Stomach smooth muscle (tissue), 2 donors: ENCODE data around the gene PDE4C.

Experiments used
- H3K27ac ChIP-seq: one replicate; pipeline ENCODE4 v1.7.0; 2013; ENCODE audit warnings: mild to moderate bottlenecking, low read length, inconsistent platforms
- H3K27me3 ChIP-seq, 2 donors: one replicate each; pipeline ENCODE4 v1.7.0; 2013; ENCODE audit warnings: low read length in 2 of 2; ENCODE audit not compliant: insufficient read depth in 2 of 2, control insufficient read depth in 1 of 2
- H3K36me3 ChIP-seq, 2 donors: one replicate each; pipeline ENCODE4 v1.7.0; 2013; ENCODE audit warnings: low read length in 2 of 2; ENCODE audit not compliant: control insufficient read depth in 2 of 2, insufficient read depth in 2 of 2
- H3K4me1 ChIP-seq: one replicate; pipeline ENCODE4 v1.7.0; 2013; ENCODE audit warnings: low read length; ENCODE audit not compliant: control insufficient read depth, insufficient read depth
- H3K4me3 ChIP-seq, 2 donors: one replicate each; pipeline ENCODE4 v1.7.0; 2013; ENCODE audit warnings: low read length in 2 of 2
- H3K9ac ChIP-seq, 2 donors: one replicate each; pipeline ENCODE4 v1.7.0; 2013; ENCODE audit warnings: low read length in 2 of 2, mild to moderate bottlenecking in 1 of 2
- H3K9me3 ChIP-seq, 2 donors: one replicate each; pipeline ENCODE4 v1.7.0; 2013; ENCODE audit warnings: low read length in 2 of 2; ENCODE audit not compliant: control insufficient read depth in 2 of 2
- donor health status: healthy.
- donor health status: Pancreatic carcinoma.

The PDE4C gene

DNA sequence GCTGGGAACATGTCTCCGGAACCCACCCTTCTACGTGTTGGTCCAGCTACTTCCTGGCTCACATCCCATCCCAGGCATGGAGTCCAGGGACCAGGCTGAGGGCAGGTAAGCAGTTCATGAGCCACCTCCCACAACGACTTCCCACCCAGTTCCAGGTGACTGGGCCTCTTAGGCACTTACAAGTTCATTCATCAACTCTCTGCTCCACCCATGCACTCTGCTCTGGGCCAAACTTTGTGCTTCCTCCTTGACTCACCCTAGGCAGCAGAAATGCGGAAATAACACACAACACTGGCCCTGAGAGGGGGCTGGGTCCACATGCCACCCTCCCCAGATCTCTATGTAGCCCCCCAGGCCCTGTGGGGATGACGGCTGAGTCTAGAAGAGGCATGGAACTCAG lies 27.5 kb upstream of the PDE4C start:
- Histone ChIP-seq H3K36me3 (peaks cover 0 to 2% of the 10 kb centered on the region in 2 donors), H3K4me3 (no peak overlapping the region), H3K9ac (no peak overlapping the region), H3K27ac (no peak overlapping the region), H3K4me1 (no peaks in the 10 kb centered on the region), H3K27me3 (peaks cover 7 to 10% of the 10 kb centered on the region in 2 donors), H3K9me3 (no peaks in the 10 kb centered on the region)

DNA sequence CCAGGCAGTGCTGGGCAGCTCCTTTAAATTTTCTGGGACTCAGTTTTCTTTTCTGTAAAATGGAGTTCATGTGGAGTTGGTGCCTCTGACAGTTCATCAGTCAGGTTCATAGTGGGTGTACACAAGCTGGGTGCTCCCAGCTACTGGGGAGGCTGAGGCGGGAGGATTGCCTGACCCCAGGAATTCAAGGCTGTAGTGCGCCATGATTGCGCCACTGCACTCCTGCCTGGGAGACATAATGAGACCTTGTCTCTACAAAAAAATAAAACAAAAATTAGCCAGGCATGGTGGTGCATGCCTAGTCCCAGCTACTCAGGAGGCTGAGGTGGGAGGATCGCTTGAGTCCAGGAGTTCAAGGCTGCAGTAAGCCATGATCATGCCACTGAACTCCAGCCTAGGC lies 26.9 kb upstream of the PDE4C start:
- no peaks in the 10 kb centered on the region for H3K9me3 ChIP-seq
- H3K4me3 ChIP-seq: no peak overlapping the region
- H3K27ac ChIP-seq: no peak overlapping the region
- H3K27me3 ChIP-seq: peaks cover 7 to 10% of the 10 kb centered on the region in 2 donors
- no peak overlapping the region for H3K9ac ChIP-seq
- no peaks in the 10 kb centered on the region for H3K4me1 ChIP-seq
- peaks cover 0 to 2% of the 10 kb centered on the region in 2 donors for H3K36me3 ChIP-seq

DNA sequence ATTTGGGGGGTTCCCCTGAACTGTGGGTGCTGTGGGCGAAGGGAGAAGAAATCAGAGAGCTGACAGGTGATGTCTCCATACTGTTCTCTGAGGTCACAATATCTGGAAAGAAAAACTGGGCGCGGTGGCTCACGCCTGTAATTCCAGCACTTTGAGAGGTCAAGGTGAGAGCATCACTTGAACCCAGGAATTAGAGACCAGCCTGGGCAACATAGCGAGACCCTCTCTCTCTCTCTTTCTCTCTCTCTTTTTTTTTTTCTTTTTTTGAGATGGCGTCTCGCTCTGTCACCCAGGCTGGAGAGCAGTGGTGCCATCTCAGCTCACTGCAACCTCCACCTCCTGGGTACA lies 26.1 kb upstream of the PDE4C start:
- Histone ChIP-seq H3K27ac (no peak overlapping the region), H3K4me1 (no peaks in the 10 kb centered on the region), H3K27me3 (peaks cover 7 to 10% of the 10 kb centered on the region in 2 donors), H3K36me3 (peaks cover 0 to 2% of the 10 kb centered on the region in 2 donors), H3K4me3 (no peak overlapping the region), H3K9ac (no peak overlapping the region), H3K9me3 (no peaks in the 10 kb centered on the region)

DNA sequence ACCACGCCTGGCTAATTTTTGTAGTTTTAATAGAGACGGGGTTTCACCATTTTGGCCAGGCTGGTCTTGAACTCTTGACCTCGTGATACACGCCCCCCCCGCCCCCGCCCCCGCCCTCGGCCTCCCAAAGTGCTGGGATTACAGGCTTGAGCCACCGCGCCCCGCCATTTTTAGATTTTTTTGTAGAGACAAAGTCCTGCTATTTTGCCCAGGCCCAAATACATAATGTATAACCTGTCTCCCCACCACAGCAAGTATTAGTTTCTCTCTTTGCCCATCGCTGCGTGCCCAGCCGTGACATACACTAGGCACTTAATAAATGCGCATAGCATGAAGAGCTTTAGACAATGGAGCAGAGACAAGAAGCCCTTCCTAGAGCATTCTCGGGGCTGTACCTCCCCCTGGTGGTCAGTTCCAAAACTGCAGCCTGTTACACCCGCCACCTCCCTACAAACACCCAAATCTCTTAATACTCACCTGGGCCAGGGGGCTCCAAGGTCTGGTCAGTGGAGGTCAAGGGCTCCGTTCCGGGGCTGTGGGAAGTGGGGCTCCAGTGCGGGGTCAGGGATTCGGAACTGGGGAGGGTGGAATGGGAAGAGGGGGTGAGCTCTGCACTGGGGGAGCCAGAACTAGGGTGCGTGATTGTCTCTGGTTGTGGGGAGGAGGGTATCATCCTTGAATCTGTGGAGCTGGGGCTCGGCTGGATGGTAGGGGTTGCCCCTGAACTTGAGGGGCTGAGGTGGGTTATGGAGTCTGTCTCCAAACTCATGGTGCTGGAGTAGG lies 25.5 kb upstream of the PDE4C start:
- no peak overlapping the region for H3K4me3 ChIP-seq
- no peaks in the 10 kb centered on the region for H3K9me3 ChIP-seq
- no peaks in the 10 kb centered on the region for H3K4me1 ChIP-seq
- H3K9ac ChIP-seq: no peak overlapping the region
- no peaks in the 10 kb centered on the region for H3K36me3 ChIP-seq
- H3K27ac ChIP-seq: no peak overlapping the region
- H3K27me3 ChIP-seq: peaks cover 7 to 10% of the 10 kb centered on the region in 2 donors

DNA sequence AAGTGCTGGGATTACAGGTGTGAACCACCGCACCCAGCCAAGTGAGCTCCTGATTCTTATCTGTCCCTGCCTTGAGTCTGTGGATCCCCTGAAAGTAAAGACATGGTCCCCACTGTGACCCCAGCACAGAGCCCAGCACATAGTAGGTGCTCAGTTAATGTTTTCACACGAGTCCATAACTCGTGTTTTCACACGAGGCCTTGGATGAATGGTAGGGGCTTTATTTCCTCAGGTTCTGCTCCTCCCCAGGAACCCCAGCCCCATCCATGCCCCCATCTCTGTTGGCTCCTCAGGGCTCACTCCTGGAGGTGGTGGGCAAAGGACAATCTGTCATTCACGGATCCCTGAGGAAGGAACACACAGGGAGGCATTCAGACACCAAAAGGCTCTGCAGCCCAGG lies 23.6 kb upstream of the PDE4C start:
- Histone ChIP-seq H3K4me1 (no peaks in the 10 kb centered on the region), H3K27ac (no peak overlapping the region), H3K9me3 (no peaks in the 10 kb centered on the region), H3K36me3 (no peaks in the 10 kb centered on the region), H3K27me3 (peaks cover 4 to 5% of the 10 kb centered on the region in 2 donors), H3K9ac (no peak overlapping the region), H3K4me3 (no peak overlapping the region)

DNA sequence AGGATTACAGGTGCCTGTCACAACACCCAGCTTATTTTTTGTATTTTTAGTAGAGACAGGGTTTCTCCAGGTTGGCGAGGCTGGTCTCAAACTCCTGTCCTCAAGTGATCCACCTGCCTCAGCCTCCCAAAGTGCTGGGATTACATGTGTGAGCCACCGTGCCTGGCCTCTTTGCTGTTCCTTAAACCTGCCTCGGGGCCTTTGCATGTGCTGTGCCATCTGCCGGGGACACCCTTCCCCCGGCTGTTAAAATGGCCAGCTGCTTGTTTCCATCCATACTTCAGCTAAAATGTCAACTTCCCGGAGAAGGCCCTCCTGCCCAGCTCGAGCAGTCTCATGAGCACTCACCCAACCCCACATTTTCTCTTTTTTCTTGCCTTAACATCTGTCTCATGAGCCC lies 19.1 kb upstream of the PDE4C start:
- H3K27ac ChIP-seq: no peak overlapping the region
- H3K9me3 ChIP-seq: no peaks in the 10 kb centered on the region
- H3K9ac ChIP-seq: no peak overlapping the region
- no peaks in the 10 kb centered on the region for H3K36me3 ChIP-seq
- H3K27me3 ChIP-seq: peaks cover 0 to 3% of the 10 kb centered on the region in 2 donors
- no peak overlapping the region for H3K4me3 ChIP-seq
- H3K4me1 ChIP-seq: no peaks in the 10 kb centered on the region

DNA sequence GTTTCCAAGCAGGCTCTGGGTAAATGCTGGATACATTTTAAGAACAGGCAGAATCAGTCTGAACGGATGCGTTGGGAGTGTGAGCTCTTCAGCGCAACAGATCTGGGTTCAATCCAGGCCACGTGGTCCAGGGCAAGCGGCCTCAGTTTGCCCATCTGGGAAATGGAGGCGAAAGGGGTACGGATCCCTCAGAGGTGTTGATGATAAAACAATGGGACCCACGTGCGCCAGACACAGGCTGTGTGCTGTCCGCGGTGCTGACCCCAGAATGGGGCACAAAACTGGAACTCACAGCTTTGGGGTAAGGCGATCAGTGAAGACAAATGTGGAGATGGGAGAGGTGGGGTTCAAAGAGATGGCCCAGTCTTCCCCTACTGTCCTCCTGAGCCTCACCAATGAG lies 13.1 kb upstream of the PDE4C start:
- Histone ChIP-seq H3K27me3 (peaks cover 5 to 14% of the 10 kb centered on the region in 2 donors), H3K27ac (no peak overlapping the region), H3K9ac (no peak overlapping the region), H3K9me3 (no peaks in the 10 kb centered on the region), H3K36me3 (no peaks in the 10 kb centered on the region), H3K4me3 (no peak overlapping the region), H3K4me1 (no peaks in the 10 kb centered on the region)

DNA sequence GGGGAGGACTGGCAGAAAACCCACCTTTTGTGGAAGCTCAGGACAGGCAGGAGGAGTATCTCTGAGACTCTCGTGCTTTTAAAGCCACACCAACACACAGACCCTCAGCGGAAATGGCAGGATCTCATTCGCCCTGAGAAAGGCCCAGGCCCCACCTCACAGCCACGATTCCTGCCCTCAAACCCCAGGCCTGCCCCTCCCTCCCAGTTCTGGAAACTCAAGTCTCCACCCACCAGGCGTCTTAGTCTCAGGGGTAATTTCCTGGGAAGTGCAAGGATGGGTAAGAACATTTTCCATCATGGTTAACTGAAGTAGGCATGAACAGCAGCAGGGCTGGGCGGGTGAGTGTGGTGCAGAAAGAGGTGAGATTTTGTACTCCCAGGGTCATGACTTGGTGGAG lies 8.0 kb upstream of the PDE4C start:
- H3K36me3 ChIP-seq: no peaks in the 10 kb centered on the region
- no peak overlapping the region for H3K4me3 ChIP-seq
- no peak overlapping the region for H3K27ac ChIP-seq
- peaks cover 0 to 13% of the 10 kb centered on the region in 2 donors for H3K9me3 ChIP-seq
- peaks cover 4% of the 10 kb centered on the region for H3K4me1 ChIP-seq
- no peak overlapping the region for H3K9ac ChIP-seq
- peaks cover 28 to 41% of the 10 kb centered on the region in 2 donors for H3K27me3 ChIP-seq

DNA sequence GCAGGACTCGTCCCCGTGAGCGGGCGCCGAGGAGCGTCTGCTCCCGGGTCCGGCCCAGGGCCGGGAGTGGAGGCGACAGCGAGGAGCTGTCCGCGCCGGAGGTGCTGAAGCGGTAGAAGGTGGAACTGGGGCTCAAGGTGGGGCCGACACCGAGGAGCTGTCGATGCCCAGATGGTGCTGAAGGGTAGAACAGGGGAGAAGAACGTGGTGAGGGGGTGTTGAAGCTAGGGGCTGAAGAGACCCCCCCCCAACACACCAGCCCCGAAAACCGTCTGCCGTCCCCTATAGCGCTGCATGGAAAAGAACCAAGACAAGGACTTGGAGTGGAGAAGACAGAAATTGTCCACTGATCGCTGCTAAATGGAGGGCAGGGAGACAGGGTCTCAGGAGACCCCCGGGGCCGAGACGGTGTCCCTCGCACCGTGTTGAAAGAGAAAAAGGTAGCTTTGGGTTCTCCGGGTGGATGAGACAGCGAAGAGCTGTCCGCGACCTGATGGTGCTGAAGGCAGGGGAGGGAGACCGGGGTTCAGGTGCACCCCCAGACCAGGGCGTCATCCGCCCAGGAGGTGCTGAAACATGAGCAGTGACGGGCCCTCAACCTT lies 7.1 kb upstream of the PDE4C start:
- peaks cover 0 to 13% of the 10 kb centered on the region in 2 donors for H3K9me3 ChIP-seq
- H3K27me3 ChIP-seq: peaks cover 28 to 41% of the 10 kb centered on the region in 2 donors
- H3K36me3 ChIP-seq: no peaks in the 10 kb centered on the region
- no peak overlapping the region for H3K4me3 ChIP-seq
- H3K27ac ChIP-seq: no peak overlapping the region
- peaks cover 4% of the 10 kb centered on the region for H3K4me1 ChIP-seq
- no peak overlapping the region for H3K9ac ChIP-seq

DNA sequence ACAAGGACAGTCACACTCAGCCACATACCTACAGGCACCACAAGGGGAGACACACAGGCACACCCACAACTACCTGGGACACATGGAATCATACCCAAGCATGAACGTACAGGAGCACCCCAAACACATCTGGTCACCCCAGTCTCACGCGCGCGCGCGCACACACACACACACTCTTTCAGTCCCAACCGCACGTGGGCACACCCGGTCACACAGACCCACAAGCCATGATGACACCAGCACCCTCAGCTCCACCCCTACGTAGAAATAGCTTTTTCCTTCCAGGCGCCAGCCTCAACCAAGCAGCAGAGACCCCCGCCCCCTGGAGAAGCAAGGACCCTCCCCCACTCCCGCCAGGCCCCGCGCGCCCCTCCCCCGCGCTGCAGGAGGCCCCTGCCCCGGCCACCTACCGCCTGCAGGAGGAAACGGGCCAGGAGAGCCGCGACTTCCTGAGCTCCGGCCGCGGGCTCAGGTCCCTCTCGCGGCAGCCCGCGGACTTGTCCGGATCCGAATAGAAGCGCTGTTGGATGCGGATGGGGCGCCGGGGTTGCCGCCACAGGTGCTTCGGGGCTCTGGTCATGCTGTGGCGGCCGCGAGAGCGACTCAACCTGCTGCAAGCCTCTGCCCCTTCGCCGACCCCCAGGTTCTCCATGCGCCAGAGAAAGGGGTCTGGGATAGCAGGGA lies 6.4 kb upstream of the PDE4C start:
- H3K9ac ChIP-seq: no peak overlapping the region
- H3K27me3 ChIP-seq: peaks cover 28 to 41% of the 10 kb centered on the region in 2 donors
- H3K36me3 ChIP-seq: no peaks in the 10 kb centered on the region
- no peak overlapping the region for H3K27ac ChIP-seq
- H3K9me3 ChIP-seq: peaks cover 0 to 13% of the 10 kb centered on the region in 2 donors
- no peak overlapping the region for H3K4me3 ChIP-seq
- H3K4me1 ChIP-seq: peaks cover 7% of the 10 kb centered on the region

DNA sequence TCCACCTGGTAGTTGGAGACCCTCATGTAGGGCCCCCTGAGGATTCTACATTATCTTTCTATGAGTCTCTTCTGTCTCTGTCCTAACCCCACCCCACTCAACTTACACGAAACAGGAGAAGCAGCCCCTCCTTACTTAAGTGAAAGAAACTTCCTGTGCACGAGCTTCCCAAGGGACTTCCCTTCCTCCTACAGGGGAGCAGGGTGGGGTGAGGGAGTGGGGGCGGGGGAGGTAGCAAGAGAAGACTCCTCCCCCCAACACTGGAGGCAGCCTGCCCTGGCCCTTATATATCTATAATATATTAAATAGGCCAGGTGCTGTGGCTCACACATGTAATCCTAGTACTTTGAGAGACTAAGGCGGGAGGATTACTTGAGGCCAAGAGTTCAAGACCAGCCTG lies 5.5 kb upstream of the PDE4C start:
- Histone ChIP-seq H3K9ac (no peak overlapping the region), H3K4me1 (peaks cover 11% of the 10 kb centered on the region), H3K36me3 (no peaks in the 10 kb centered on the region), H3K27ac (no peak overlapping the region), H3K4me3 (no peak overlapping the region), H3K9me3 (peaks cover 0 to 13% of the 10 kb centered on the region in 2 donors), H3K27me3 (peaks cover 27 to 41% of the 10 kb centered on the region in 2 donors)
